ENCODE measurements around the gene ARSJ.
"Not testable (repeated sequence)": the region's sequence is repeated elsewhere in the genome, so short reads cannot be mapped to it uniquely, and the experiment has no call there.

ARSJ gene

GRCh38 chr4:113943085-113943484 is 36.4 kb downstream of the ARSJ start:
- H4K20me1 ChIP-seq (ENCODE audit: low read depth, low read length) = no peaks in the 10 kb centered on the region
- H3K4me3 ChIP-seq (ENCODE audit: insufficient read depth, low read length, poor library complexity, severe bottlenecking) = no peak overlapping the region
- H3K9me2 ChIP-seq (replicated peaks; ENCODE audit: insufficient read depth, low read length) = no peaks in the 10 kb centered on the region
- H3K27ac ChIP-seq (ENCODE audit: low read depth, low read length) = no peak overlapping the region
- no peaks in the 10 kb centered on the region for H3K27me3 ChIP-seq (ENCODE audit: low read length)
- H3K79me2 ChIP-seq (ENCODE audit: insufficient read depth, low read length) = no peaks in the 10 kb centered on the region
- no peaks in the 10 kb centered on the region for H3K9me3 ChIP-seq (ENCODE audit: insufficient read depth, low read length)
- H3K9ac ChIP-seq (ENCODE audit: low read length) = no peak overlapping the region
- no peak overlapping the region for H2AFZ ChIP-seq (ENCODE audit: low read depth, low read length, severe bottlenecking)
- H3F3A ChIP-seq (ENCODE audit: insufficient read depth) = no peaks in the 10 kb centered on the region
- H3K4me2 ChIP-seq (ENCODE audit: low read depth, low read length, poor library complexity, severe bottlenecking) = no peak overlapping the region
- no peaks in the 10 kb centered on the region for H3K36me3 ChIP-seq (ENCODE audit: low read length)
- no peak for TF ChIP-seq EZH2phosphoT487 (conservative IDR thresholded peaks at IDR 0.05; ENCODE audit: low read length)
- TF ChIP-seq CTCF (IDR thresholded peaks at IDR 0.05; ENCODE audit: insufficient read depth, low read length, poor library complexity, severe bottlenecking) = no peak

GRCh38 chr4:113941836-113942235 is 37.6 kb downstream of the ARSJ start:
- Histone ChIP-seq H3K4me3 (ENCODE audit: insufficient read depth, low read length, poor library complexity, severe bottlenecking) (no peak overlapping the region), H2AFZ (ENCODE audit: low read depth, low read length, severe bottlenecking) (no peak overlapping the region), H3K9me3 (ENCODE audit: insufficient read depth, low read length) (no peaks in the 10 kb centered on the region), H3K9ac (ENCODE audit: low read length) (no peak overlapping the region), H3K27ac (ENCODE audit: low read depth, low read length) (no peak overlapping the region), H3K79me2 (ENCODE audit: insufficient read depth, low read length) (no peaks in the 10 kb centered on the region), H4K20me1 (ENCODE audit: low read depth, low read length) (no peaks in the 10 kb centered on the region), H3K36me3 (ENCODE audit: low read length) (no peaks in the 10 kb centered on the region), H3F3A (ENCODE audit: insufficient read depth) (no peaks in the 10 kb centered on the region), H3K4me2 (ENCODE audit: low read depth, low read length, poor library complexity, severe bottlenecking) (no peak overlapping the region), H3K9me2 (replicated peaks; ENCODE audit: insufficient read depth, low read length) (no peaks in the 10 kb centered on the region), H3K27me3 (ENCODE audit: low read length) (no peaks in the 10 kb centered on the region)
- TF ChIP-seq EZH2phosphoT487 (conservative IDR thresholded peaks at IDR 0.05; ENCODE audit: low read length) = no peak
- TF ChIP-seq CTCF (IDR thresholded peaks at IDR 0.05; ENCODE audit: insufficient read depth, low read length, poor library complexity, severe bottlenecking) = no peak

- H3K4me2 ChIP-seq (ENCODE audit: low read depth, low read length, poor library complexity, severe bottlenecking); H3F3A ChIP-seq (ENCODE audit: insufficient read depth); H2AFZ ChIP-seq (ENCODE audit: low read depth, low read length, severe bottlenecking); H3K79me2 ChIP-seq (ENCODE audit: insufficient read depth, low read length); H3K9me2 ChIP-seq (replicated peaks; ENCODE audit: insufficient read depth, low read length); H3K27ac ChIP-seq (ENCODE audit: low read depth, low read length); H3K27me3 ChIP-seq (ENCODE audit: low read length); H3K4me3 ChIP-seq (ENCODE audit: insufficient read depth, low read length, poor library complexity, severe bottlenecking); H4K20me1 ChIP-seq (ENCODE audit: low read depth, low read length); H3K36me3 ChIP-seq (ENCODE audit: low read length); H3K9ac ChIP-seq (ENCODE audit: low read length); H3K9me3 ChIP-seq (ENCODE audit: insufficient read depth, low read length): not testable (repeated sequence)
Observed at GRCh38 chr4:113940103-113940502, 39.3 kb downstream of the ARSJ start.

- H3K4me3 ChIP-seq (ENCODE audit: insufficient read depth, low read length, poor library complexity, severe bottlenecking) = no peak overlapping the region
- no peak overlapping the region for H2AFZ ChIP-seq (ENCODE audit: low read depth, low read length, severe bottlenecking)
- no peak overlapping the region for H3K4me2 ChIP-seq (ENCODE audit: low read depth, low read length, poor library complexity, severe bottlenecking)
- no peak overlapping the region for H3K27ac ChIP-seq (ENCODE audit: low read depth, low read length)
- no peak overlapping the region for H3K9ac ChIP-seq (ENCODE audit: low read length)
- H3K36me3 ChIP-seq (ENCODE audit: low read length) = no peaks in the 10 kb centered on the region
- no peaks in the 10 kb centered on the region for H3K9me3 ChIP-seq (ENCODE audit: insufficient read depth, low read length)
- no peaks in the 10 kb centered on the region for H3K79me2 ChIP-seq (ENCODE audit: insufficient read depth, low read length)
- H3K27me3 ChIP-seq (ENCODE audit: low read length) = no peaks in the 10 kb centered on the region
- H4K20me1 ChIP-seq (ENCODE audit: low read depth, low read length) = no peaks in the 10 kb centered on the region
- no peaks in the 10 kb centered on the region for H3K9me2 ChIP-seq (replicated peaks; ENCODE audit: insufficient read depth, low read length)
- H3F3A ChIP-seq (ENCODE audit: insufficient read depth) = no peaks in the 10 kb centered on the region
- TF ChIP-seq CTCF (IDR thresholded peaks at IDR 0.05; ENCODE audit: insufficient read depth, low read length, poor library complexity, severe bottlenecking) (no peak), EZH2phosphoT487 (conservative IDR thresholded peaks at IDR 0.05; ENCODE audit: low read length) (no peak)
Observed at GRCh38 chr4:113935190-113935589, 44.3 kb downstream of the ARSJ start.

- not testable (repeated sequence) for H3K36me3 ChIP-seq (ENCODE audit: low read length); H3F3A ChIP-seq (ENCODE audit: insufficient read depth); H3K79me2 ChIP-seq (ENCODE audit: insufficient read depth, low read length); H2AFZ ChIP-seq (ENCODE audit: low read depth, low read length, severe bottlenecking); H3K4me2 ChIP-seq (ENCODE audit: low read depth, low read length, poor library complexity, severe bottlenecking); H3K9ac ChIP-seq (ENCODE audit: low read length); H3K27me3 ChIP-seq (ENCODE audit: low read length); H3K4me3 ChIP-seq (ENCODE audit: insufficient read depth, low read length, poor library complexity, severe bottlenecking); H4K20me1 ChIP-seq (ENCODE audit: low read depth, low read length); H3K27ac ChIP-seq (ENCODE audit: low read depth, low read length); H3K9me2 ChIP-seq (replicated peaks; ENCODE audit: insufficient read depth, low read length); H3K9me3 ChIP-seq (ENCODE audit: insufficient read depth, low read length)
Observed at GRCh38 chr4:113924706-113925105, 54.7 kb downstream of the ARSJ start.
